Ascending aorta (tissue), 2 donors: ENCODE results near the gene MOB1B. TPM values are rescaled to one million over a fixed set of nuclear protein-coding genes. Genes with fewer than 3 reads are reported as not detected.

Experiments
- DNase-seq, 2 donors: peaks; one replicate each; pipeline ENCODE4 v3.0.0-alpha.2; 2019; ENCODE audit warnings: low spot score in 2 of 2
- H3K27ac ChIP-seq, 2 donors: fragments of 200-600 bp; sonication (generic); one replicate each; pipeline ENCODE4 v1.5.1; 2016 to 2017; ENCODE audit warnings: mild to moderate bottlenecking in 1 of 2
- H3K27me3 ChIP-seq: fragments of 200-600 bp; sonication (generic); one replicate; pipeline ENCODE4 v1.5.1; 2017
- H3K36me3 ChIP-seq, 2 donors: fragments of 200-600 bp; sonication (generic); one replicate each; pipeline ENCODE4 v1.5.1; 2016
- H3K4me1 ChIP-seq, 2 donors: fragments of 200-600 bp; sonication (generic); one replicate each; pipeline ENCODE4 v1.5.1; 2016 to 2017; ENCODE audit warnings: mild to moderate bottlenecking in 1 of 2
- H3K4me3 ChIP-seq, 2 donors: fragments of 200-600 bp; sonication (generic); one replicate each; pipeline ENCODE4 v1.5.1; 2016 to 2017; ENCODE audit warnings: mild to moderate bottlenecking in 1 of 2
- H3K9me3 ChIP-seq, 2 donors: fragments of 200-600 bp; sonication (generic); one replicate each; pipeline ENCODE4 v1.5.1; 2016
- intact Hi-C: fragments of 100-400 bp; cut with DNase I; formaldehyde crosslinking; loops from one replicate; pipeline ENCODE4 v1.15.1; 2023
- total RNA-seq: library from RNA; depleted of rRNA; stranded (reverse); fragments of >200 nt; gene quantifications from one replicate; pipeline ENCODE4 v1.1.0, GENCODE V29; 2016
- TF ChIP-seq, protein P1 (sequence below), 3 experiments: fragments of 200-600 bp in 2 of 3; fragments of 450-650 bp in 1 of 3; sonication (generic) in 2 of 3; IDR thresholded peaks; one replicate each; pipeline ENCODE4 v1.5.1; 2016 to 2019; ENCODE audit warnings: antibody characterized with exemption in 3 of 3, mild to moderate bottlenecking in 1 of 3, moderate library complexity in 1 of 3

MOB1B gene
- total RNA-seq = 2.6 TPM

GRCh38 chr4:70901984-70902576, at the start of gene MOB1B:
TSS of gene MOB1B (plus strand) at chr4:70902369. CDS start at chr4:70902537, 168 bp downstream.
- Histone ChIP-seq H3K27me3 (no peaks in the 10 kb centered on the region), H3K36me3 (peaks cover 0 to 6% of the 10 kb centered on the region in 2 donors), H3K4me3 (peak within 1 kb of the TSS; percentile 83 to 86), H3K4me1 (no peaks in the 10 kb centered on the region), H3K27ac (peak within 1 kb of the TSS; percentile 77 to 85), H3K9me3 (no peaks in the 10 kb centered on the region)
- intact Hi-C loops = loop anchor here (1.0 to 10.0 kb wide), 5 partner anchors 55 to 285 kb away; partner anchors contain the start of genes DCK, GRSF1 and UTP3
- TF ChIP-seq, protein P1, sequence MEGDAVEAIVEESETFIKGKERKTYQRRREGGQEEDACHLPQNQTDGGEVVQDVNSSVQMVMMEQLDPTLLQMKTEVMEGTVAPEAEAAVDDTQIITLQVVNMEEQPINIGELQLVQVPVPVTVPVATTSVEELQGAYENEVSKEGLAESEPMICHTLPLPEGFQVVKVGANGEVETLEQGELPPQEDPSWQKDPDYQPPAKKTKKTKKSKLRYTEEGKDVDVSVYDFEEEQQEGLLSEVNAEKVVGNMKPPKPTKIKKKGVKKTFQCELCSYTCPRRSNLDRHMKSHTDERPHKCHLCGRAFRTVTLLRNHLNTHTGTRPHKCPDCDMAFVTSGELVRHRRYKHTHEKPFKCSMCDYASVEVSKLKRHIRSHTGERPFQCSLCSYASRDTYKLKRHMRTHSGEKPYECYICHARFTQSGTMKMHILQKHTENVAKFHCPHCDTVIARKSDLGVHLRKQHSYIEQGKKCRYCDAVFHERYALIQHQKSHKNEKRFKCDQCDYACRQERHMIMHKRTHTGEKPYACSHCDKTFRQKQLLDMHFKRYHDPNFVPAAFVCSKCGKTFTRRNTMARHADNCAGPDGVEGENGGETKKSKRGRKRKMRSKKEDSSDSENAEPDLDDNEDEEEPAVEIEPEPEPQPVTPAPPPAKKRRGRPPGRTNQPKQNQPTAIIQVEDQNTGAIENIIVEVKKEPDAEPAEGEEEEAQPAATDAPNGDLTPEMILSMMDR (IDR thresholded peaks at IDR 0.05) = peak; percentile 24 to 57 (median 54)
- DNase-seq = peak; percentile 49 to 91

- H3K4me1 ChIP-seq = no peaks in the 10 kb centered on the region
- no peaks in the 10 kb centered on the region for H3K36me3 ChIP-seq
- H3K9me3 ChIP-seq = no peaks in the 10 kb centered on the region
- intact Hi-C loops = no loop called here
- H3K27me3 ChIP-seq = no peaks in the 10 kb centered on the region
- H3K4me3 ChIP-seq = no peak overlapping the region
- TF ChIP-seq, protein P1 (IDR thresholded peaks at IDR 0.05) = no peak
- no peak overlapping the region for H3K27ac ChIP-seq
- DNase-seq = no peak
Measured at GRCh38 chr4:70855464-70855863, 46.7 kb upstream of the MOB1B start.

DNA sequence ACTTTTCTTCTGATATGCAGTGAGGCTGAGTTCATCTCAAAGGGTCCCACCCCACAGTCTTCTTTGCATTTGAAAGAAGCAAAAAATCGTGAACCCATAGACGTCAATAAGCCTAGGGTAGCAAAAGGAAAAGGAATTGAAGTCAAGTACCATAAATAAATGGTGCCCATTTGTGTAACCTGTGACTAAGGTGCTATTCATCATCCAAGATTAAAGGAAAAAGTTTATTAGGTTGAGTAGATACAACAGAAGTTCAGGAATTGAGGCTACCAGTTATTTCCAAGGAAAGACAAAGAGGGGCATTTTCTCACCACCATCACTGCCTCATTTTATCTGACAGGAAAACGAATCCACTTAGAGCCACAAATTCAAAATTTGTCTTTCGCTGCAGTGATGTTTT, 43.7 kb upstream of the MOB1B start:
- TF ChIP-seq, protein P1 (IDR thresholded peaks at IDR 0.05) = no peak
- Histone ChIP-seq H3K27me3 (no peaks in the 10 kb centered on the region), H3K4me1 (no peaks in the 10 kb centered on the region), H3K36me3 (no peaks in the 10 kb centered on the region), H3K27ac (no peak overlapping the region), H3K4me3 (no peak overlapping the region), H3K9me3 (no peaks in the 10 kb centered on the region)
- intact Hi-C loops = no loop called here
- DNase-seq = no peak

GRCh38 chr4:70859066-70859465, 43.1 kb upstream of the MOB1B start:
- H3K27me3 ChIP-seq = no peaks in the 10 kb centered on the region
- DNase-seq = no peak
- no peaks in the 10 kb centered on the region for H3K9me3 ChIP-seq
- intact Hi-C loops = no loop called here
- no peak overlapping the region for H3K4me3 ChIP-seq
- no peak overlapping the region for H3K27ac ChIP-seq
- no peaks in the 10 kb centered on the region for H3K4me1 ChIP-seq
- TF ChIP-seq, protein P1 (IDR thresholded peaks at IDR 0.05) = no peak
- no peaks in the 10 kb centered on the region for H3K36me3 ChIP-seq

DNA sequence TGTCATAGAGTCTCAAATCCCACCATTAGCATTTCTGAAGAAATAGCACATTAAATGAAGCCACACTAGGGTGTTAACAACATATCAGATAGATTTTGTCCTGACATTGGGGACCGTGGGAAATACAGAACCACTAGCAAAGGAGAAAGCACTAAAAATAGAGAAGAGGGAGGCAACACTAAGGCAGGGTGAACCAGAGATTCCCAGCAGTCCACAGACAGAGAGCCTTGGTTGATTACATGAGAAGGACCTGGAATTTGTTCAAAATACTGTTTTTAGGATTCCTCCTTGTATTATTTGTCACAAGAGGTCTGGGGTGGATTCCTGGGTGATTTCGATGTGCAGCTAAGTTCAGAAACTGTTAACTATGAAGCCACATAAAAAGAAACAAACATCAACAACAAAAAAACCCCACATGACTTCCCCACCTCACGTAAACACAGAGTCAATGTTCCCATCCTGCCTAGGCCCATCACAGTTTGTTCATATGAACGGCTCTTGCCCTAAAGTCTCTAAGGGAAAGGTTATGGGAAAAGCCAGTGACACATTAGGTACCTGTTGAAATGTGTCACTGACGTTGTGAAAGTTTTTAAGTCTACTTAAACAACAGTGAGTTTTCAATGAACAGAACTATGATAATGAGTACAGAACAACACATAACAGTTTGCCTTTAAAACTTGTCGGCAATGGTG, 38.9 kb upstream of the MOB1B start:
- Histone ChIP-seq H3K36me3 (no peaks in the 10 kb centered on the region), H3K27me3 (no peaks in the 10 kb centered on the region), H3K4me3 (no peak overlapping the region), H3K9me3 (no peaks in the 10 kb centered on the region), H3K4me1 (no peaks in the 10 kb centered on the region), H3K27ac (no peak overlapping the region)
- intact Hi-C loops = no loop called here
- TF ChIP-seq, protein P1 (IDR thresholded peaks at IDR 0.05) = no peak
- DNase-seq = no peak
